ENCODE measurements around the gene WNT2B. TPM values are rescaled to one million over a fixed set of nuclear protein-coding genes. Genes with fewer than 3 reads are reported as not detected.
A peak's percentile ranks its signal among the peaks of the same experiment; 100 is the strongest.

WNT2B gene
- 3.6 and 4.6 TPM in 2 replicates for total RNA-seq
- 0.92 and 1.5 TPM in 2 replicates for polyA plus RNA-seq
- 0.43 and 0.61 TPM in 2 replicates for polyA plus RNA-seq (2011; cell fraction: cytosol; rRNA removed)
- polyA plus RNA-seq (2011; cell fraction: nucleus; rRNA removed), result 7.4 and 8.3 TPM in 2 replicates
- polyA plus RNA-seq (2012), result 1.7 and 2.0 TPM in 2 replicates
- polyA minus RNA-seq, result 3.3 and 4.0 TPM in 2 replicates
- 1.0 TPM for polyA minus RNA-seq (2011; cell fraction: cytosol; rRNA and poly(A)+ RNA removed)
- polyA minus RNA-seq (2011; cell fraction: nucleus; rRNA and poly(A)+ RNA removed), result 7.1 and 8.2 TPM in 2 replicates
- Bru-seq, nascent RNA, result percentile 53 among the genes with signal in this experiment
- percentile 82 among the genes with signal in this experiment for BruChase-seq, experiment 1, labeled RNA remaining after a 6-hour chase
- BruChase-seq, experiment 2, labeled RNA remaining after a 2-hour chase, result percentile 62 among the genes with signal in this experiment
- long read RNA-seq, partial matches to known transcripts, result 0 of 5 reads
- long read RNA-seq, other reads (novel, unspliced or antisense), result 4 of 5 reads

GRCh38 chr1:112508278-112509004, at the start of gene WNT2B:
Gene WNT2B, plus strand, starts transcription at chr1:112508965. Its CDS starts 298 bp downstream, at chr1:112509263.
- intact Hi-C loops (cut with micrococcal nuclease), result no loop called here

GRCh38 chr1:112460615-112461014, 48.1 kb upstream of the WNT2B start:
- H4K20me1 ChIP-seq (replicated peaks; ENCODE audit: control insufficient read depth, extremely low read depth, insufficient read depth, low read length), result no peaks in the 10 kb centered on the region
- H3K4me1 ChIP-seq (ENCODE audit: control insufficient read depth, extremely low read depth, insufficient read depth, low read length), result peaks cover 18% of the 10 kb centered on the region
- no peak overlapping the region for H3K4me3 ChIP-seq (replicated peaks in 1 of 3; ENCODE audit: insufficient read depth in 1 of 3, low read depth in 1 of 3, low read length in 3 of 3)
- FAIRE-seq (no peak), DNase-seq (ENCODE audit: low read depth, low spot score) (no peak)
- H3K36me3 ChIP-seq (ENCODE audit: control insufficient read depth in 2 of 2, extremely low read depth in 1 of 2, insufficient read depth in 2 of 2, low read length in 2 of 2), result peaks cover 22 to 31% of the 10 kb centered on the region in 2 experiments
- intact Hi-C loops (cut with micrococcal nuclease), result no loop called here
- ChIA-PET CTCF (no interaction called here), POLR2A (no interaction called here)
- no peaks in the 10 kb centered on the region for H3K9me1 ChIP-seq (replicated peaks; ENCODE audit: control insufficient read depth, extremely low read depth, insufficient read depth, low read length)
- H3K27ac ChIP-seq (ENCODE audit: insufficient read depth, low read depth, low read length), result no peak overlapping the region
- H3K27me3 ChIP-seq (ENCODE audit: control insufficient read depth in 2 of 2, insufficient read depth in 2 of 2, low read length in 2 of 2), result no peaks in the 10 kb centered on the region
- H3K9me3 ChIP-seq (replicated peaks; ENCODE audit: control insufficient read depth, insufficient read depth, low read length), result no peaks in the 10 kb centered on the region
- peaks cover 21% of the 10 kb centered on the region for H3K79me2 ChIP-seq (ENCODE audit: control insufficient read depth, insufficient read depth, low read length)
- H2AFZ ChIP-seq (ENCODE audit: low read depth, low read length), result no peak overlapping the region
- H3K9ac ChIP-seq (replicated peaks; ENCODE audit: extremely low read depth, insufficient read depth, low read length), result no peak overlapping the region
- no TSS peak for BruUV-seq (replicated peaks)
- dilution Hi-C loops (cut with MboI; ENCODE audit: extremely low pct_ligation_motif_present, low sequenced_read_pairs), result no loop called here
- no peak overlapping the region for H3K4me2 ChIP-seq (ENCODE audit: insufficient read depth, low read length)
- TF ChIP-seq EZH2 (IDR thresholded peaks at IDR 0.05; ENCODE audit: borderline replicate concordance, low read depth, low read length, severe bottlenecking) (no peak), MYC (IDR thresholded peaks at IDR 0.05; ENCODE audit: low read depth, low read length) (no peak), GATA2 (IDR thresholded peaks at IDR 0.05; ENCODE audit: insufficient read depth, insufficient read length, low read depth, low read length) (no peak), CTCF (IDR thresholded peaks at IDR 0.05; ENCODE audit: extremely low read depth in 1 of 2, insufficient read depth in 1 of 2, low read depth in 1 of 2, low read length in 2 of 2) (no peak), POLR2AphosphoS5 (IDR thresholded peaks at IDR 0.05; ENCODE audit: insufficient read depth, low read depth, low read length) (no peak), JUN (IDR thresholded peaks at IDR 0.05; ENCODE audit: borderline replicate concordance, insufficient read depth, insufficient read length, low read depth) (no peak), FOS (IDR thresholded peaks at IDR 0.05; ENCODE audit: borderline replicate concordance, insufficient read depth, low read length) (no peak), MAX (IDR thresholded peaks at IDR 0.05; ENCODE audit: insufficient read depth, insufficient read length) (no peak), POLR2A (IDR thresholded peaks at IDR 0.05; ENCODE audit: low read depth, low read length) (no peak)

More at GRCh38 chr1:112508278-112509004, at the start of gene WNT2B:
- dilution Hi-C loops (cut with MboI; ENCODE audit: extremely low pct_ligation_motif_present, low sequenced_read_pairs), result no loop called here
- DNase-seq (ENCODE audit: low read depth, low spot score) (peak; percentile 12), FAIRE-seq (no peak)
- H3K27me3 ChIP-seq (ENCODE audit: control insufficient read depth in 2 of 2, insufficient read depth in 2 of 2, low read length in 2 of 2), result peaks cover 9% of the 10 kb centered on the region in 2 experiments
- TF ChIP-seq GATA2 (IDR thresholded peaks at IDR 0.05; ENCODE audit: insufficient read depth, insufficient read length, low read depth, low read length), result no peak
- TF ChIP-seq POLR2A (IDR thresholded peaks at IDR 0.05; ENCODE audit: low read depth, low read length), result no peak
- TF ChIP-seq JUN (IDR thresholded peaks at IDR 0.05; ENCODE audit: borderline replicate concordance, insufficient read depth, insufficient read length, low read depth), result no peak
- no peak for TF ChIP-seq EZH2 (IDR thresholded peaks at IDR 0.05; ENCODE audit: borderline replicate concordance, low read depth, low read length, severe bottlenecking)
- no peak for TF ChIP-seq POLR2AphosphoS5 (IDR thresholded peaks at IDR 0.05; ENCODE audit: insufficient read depth, low read depth, low read length)
- no peak for TF ChIP-seq MYC (IDR thresholded peaks at IDR 0.05; ENCODE audit: low read depth, low read length)
- CTCF ChIA-PET, result interaction anchor here (1.0 to 1.7 kb wide), 4 partner anchors 15 to 34 kb away, joined by 3 to 8 read pairs (median 4); no protein-coding TSS in a partner anchor
- peak within 1 kb of the TSS; percentile 60 for H2AFZ ChIP-seq (ENCODE audit: low read depth, low read length)
- H3K9ac ChIP-seq (replicated peaks; ENCODE audit: extremely low read depth, insufficient read depth, low read length), result no peak within 1 kb of the TSS
- H3K4me3 ChIP-seq (replicated peaks in 1 of 3; ENCODE audit: insufficient read depth in 1 of 3, low read depth in 1 of 3, low read length in 3 of 3), result peak within 1 kb of the TSS; percentile 3 to 44 (median 26)
- H3K9me3 ChIP-seq (replicated peaks; ENCODE audit: control insufficient read depth, insufficient read depth, low read length), result no peaks in the 10 kb centered on the region
- H3K4me2 ChIP-seq (ENCODE audit: insufficient read depth, low read length), result peak within 1 kb of the TSS; percentile 16
- H3K27ac ChIP-seq (ENCODE audit: insufficient read depth, low read depth, low read length), result no peak within 1 kb of the TSS
- POLR2A ChIA-PET, result no interaction called here
- H3K4me1 ChIP-seq (ENCODE audit: control insufficient read depth, extremely low read depth, insufficient read depth, low read length), result peaks cover 8% of the 10 kb centered on the region
- H3K79me2 ChIP-seq (ENCODE audit: control insufficient read depth, insufficient read depth, low read length), result no peaks in the 10 kb centered on the region
- H3K36me3 ChIP-seq (ENCODE audit: control insufficient read depth in 2 of 2, extremely low read depth in 1 of 2, insufficient read depth in 2 of 2, low read length in 2 of 2), result no peaks in the 10 kb centered on the region
- BruUV-seq (replicated peaks), result no TSS peak
- H3K9me1 ChIP-seq (replicated peaks; ENCODE audit: control insufficient read depth, extremely low read depth, insufficient read depth, low read length), result no peaks in the 10 kb centered on the region
- H4K20me1 ChIP-seq (replicated peaks; ENCODE audit: control insufficient read depth, extremely low read depth, insufficient read depth, low read length), result no peaks in the 10 kb centered on the region
